A549 treated with ZK216348 at 1 μM for 4 hours (cell line): Measurements from ENCODE around the gene SSH2. TPM values are rescaled to one million over a fixed set of nuclear protein-coding genes. Genes with fewer than 3 reads are reported as not detected.

Source experiments
- total RNA-seq: library from RNA; stranded (reverse); fragments of 200-300 nt; extraction: Qiagen RNA extraction; gene quantifications from 5 replicates; pipeline ENCODE4 v1.2.3, GENCODE V29; 2022; ENCODE audit warnings: low read depth

Gene SSH2
- total RNA-seq: 22.1 to 30.7 TPM (median 28.5 TPM) in 5 replicates

DNA sequence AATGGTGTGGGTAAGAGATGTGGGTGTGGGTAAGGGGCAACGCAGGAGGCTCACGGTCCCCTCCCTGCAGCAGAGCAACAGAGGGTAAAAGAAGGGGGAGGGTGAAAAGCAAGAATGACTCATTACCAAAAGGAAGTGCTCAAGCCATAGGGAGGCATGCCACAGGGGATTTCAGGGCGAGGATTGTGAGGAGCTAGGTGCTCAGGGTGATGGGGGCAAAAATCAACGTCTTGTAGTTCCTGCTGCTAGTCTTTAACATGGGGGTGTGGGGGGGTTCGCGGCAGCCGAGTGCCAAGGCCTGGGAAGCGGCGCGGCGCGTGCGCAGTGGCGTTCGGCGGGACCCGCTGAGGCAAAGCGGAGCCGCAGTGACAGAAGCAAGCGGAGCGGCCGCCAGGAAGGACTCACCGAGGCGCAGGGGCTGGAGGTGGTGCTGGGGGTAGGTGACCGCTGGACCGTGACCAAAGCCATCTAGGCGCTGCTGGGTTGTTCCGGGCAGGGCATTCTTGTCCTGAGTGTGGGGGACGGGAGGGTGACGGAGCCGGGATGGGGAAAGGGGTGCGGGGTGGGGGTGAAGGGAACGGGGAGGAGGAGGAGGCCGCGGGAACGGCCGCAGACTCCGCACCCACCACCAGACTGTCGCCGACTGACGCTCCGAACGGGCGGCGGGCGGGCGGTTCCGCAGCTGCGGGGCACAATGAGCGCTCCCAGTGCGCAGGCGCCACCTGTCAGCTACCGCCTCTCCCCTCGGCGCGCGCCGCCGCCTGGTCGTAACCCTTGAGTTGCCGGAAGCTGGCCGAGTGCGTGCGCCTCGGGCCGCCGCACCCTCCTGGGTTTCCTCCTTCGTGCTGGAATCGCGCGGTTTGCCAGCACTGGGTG, at the start of gene SSH2:
Gene SSH2 (minus strand): TSS at position 696 of the 876 bp plus-strand sequence. CDS start 228 bp downstream, at position 468.

DNA sequence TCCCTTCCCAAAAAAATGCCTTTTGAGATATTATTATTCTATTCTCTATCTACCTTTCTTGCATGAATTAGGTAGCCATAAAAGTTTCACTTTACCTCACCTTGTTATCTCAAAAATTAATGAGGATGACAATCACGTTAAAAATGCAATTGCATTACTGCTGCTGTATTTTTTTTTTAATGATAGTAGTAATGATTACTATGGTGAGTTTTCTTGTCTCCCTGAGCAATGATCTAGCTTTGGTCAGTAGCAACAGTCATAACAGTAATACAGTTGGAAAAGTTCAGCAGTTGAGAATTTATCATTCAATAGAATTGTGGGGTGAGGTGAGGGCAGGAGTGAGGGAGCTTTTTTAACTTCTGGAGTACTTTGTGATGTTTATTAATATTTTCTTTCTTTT, 11.3 kb upstream of the SSH2 start, which contains the start of gene EFCAB5:
Gene EFCAB5 (plus strand): TSS at position 301 of the 400 bp plus-strand sequence. CDS start 163 bp downstream, outside the sequence.

GRCh38 chr17:29622337-29623282, 307.4 kb downstream of the SSH2 start, which contains the start of gene CORO6:
TSS of gene CORO6 (minus strand) at chr17:29622912. CDS start at chr17:29621421, 1,491 bp downstream.

DNA sequence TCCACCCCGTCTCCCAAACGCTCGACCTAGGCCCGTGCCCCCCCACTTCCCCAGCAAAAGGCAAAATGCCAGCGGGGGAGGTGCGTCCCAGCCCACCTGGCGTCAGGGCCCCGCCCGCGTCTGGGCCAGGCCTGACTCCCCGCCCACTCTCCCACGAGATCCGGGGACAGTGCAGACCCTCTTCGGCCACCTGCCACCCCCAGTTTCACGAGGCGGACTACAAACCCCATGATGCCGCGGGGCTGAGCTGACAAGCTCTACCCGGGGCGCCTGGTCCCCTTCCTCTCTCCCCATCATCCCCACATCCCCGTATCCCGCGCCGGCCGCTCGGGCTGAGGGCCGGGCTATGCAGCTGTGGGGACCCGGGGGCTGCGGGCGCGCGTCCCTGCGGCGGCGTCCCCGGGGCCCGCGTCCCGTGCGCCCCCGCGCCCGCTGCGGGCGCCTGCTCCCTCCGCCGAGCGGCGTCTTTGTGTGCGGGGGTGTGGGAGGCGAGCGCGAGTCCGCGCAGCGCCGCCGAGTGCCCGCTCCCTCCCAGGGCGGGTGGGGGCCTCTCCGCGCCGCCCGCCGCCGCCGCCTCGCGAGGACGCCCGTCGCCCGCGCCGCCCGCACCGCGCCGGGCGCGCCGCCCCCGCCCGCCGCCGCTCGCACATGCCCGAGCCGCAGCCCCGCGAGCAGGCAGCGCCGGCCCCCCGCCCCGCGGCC, 337.0 kb downstream of the SSH2 start, which contains the start of gene ANKRD13B:
Gene ANKRD13B (plus strand): TSS at position 283 of the 702 bp plus-strand sequence. CDS start 490 bp downstream, outside the sequence.

DNA sequence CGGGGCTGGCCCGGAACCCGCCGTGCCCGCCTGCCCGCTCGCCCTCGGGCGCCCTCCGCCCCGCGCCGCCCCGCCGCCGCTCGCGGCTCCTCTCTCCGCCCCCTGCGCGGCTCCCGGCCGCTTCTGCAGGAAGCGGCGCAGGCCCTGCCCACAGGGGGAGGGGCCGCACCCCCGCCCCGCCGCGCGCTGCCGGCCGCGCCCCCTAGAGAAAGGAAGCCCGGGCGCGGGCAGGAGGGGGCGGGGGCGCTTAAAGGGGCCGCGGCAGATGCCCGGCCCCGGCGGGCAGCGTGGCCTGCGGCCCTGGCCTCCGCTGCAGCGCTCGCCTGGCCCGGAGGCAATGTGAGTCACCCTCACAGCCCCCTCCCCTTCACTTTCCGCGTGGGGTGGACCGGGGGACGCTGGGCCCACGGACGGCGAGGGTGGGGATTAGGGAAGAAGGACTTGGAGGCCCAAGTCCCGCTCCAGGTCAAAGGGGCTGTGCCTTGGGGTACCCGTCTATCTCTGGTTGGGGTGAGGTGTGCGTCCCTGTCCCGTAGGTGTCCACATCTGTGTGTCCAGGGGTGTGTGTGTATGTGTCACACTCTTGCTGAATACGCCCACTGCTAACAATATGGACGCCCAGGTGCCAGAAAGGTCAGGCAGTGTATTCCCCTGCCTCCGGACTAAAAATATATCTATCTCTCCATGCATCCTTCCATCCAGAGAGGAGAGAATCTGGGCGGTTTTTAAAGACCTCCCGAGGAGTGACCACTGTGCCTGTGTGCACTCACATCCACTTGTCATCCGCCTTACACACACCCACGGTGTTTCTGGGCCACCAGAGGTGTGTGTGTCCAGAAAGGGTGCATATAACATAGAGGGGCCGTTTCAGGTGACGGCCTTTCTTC, 340.3 kb downstream of the SSH2 start, which contains the start of gene GIT1:
Gene GIT1 (minus strand): TSS at position 125 of the 887 bp plus-strand sequence. CDS start 270 bp downstream, outside the sequence.

Other genes starting within 250 kb of the SSH2 start
- gene EFCAB5, start 11.4 kb upstream of the SSH2 start, total RNA-seq: 0.21 to 1.2 TPM (median 0.39 TPM) in 5 replicates
- 28.9 to 49.7 TPM (median 29.9 TPM) in 5 replicates for gene NSRP1, start 186.6 kb upstream of the SSH2 start, total RNA-seq